H1 (cell line): ENCODE data around the gene ANKRD13C. TPM values are rescaled to one million over a fixed set of nuclear protein-coding genes. Genes with fewer than 3 reads are reported as not detected.

Source experiments
- CTCF ChIA-PET: fragments of 300-600 bp; sonication (Branson Sonifier 250); formaldehyde crosslinking; loops from one replicate; lab custom pipeline; 2021; ENCODE audit not compliant: partially characterized antibody; lab: Charles Lee
- POLR2A ChIA-PET: fragments of 300-600 bp; sonication (Branson Sonifier 250); formaldehyde crosslinking; loops from one replicate; lab custom pipeline; 2021; ENCODE audit warnings: inconsistent platforms; ENCODE audit not compliant: partially characterized antibody; lab: Charles Lee
- DNase-seq, 2 experiments: peaks; one replicate each; pipeline versions ENCODE4 v3.0.0 to v3.0.0-alpha.2; 2010 to 2022; ENCODE audit warnings: low spot score in 2 of 2, low read depth in 1 of 2, mixed read lengths in 1 of 2
- FAIRE-seq: peaks from 2 replicates; lab custom pipeline; 2011; peaks lifted over from hg19 to GRCh38; lab: Jason Lieb, UNC
- H2AFZ ChIP-seq: 2 replicates; pipeline ENCODE4 v1.8.1; 2012; ENCODE audit warnings: low read length, inconsistent platforms
- H2AK5ac ChIP-seq: 2 replicates; pipeline ENCODE4 v1.6.1; 2013; ENCODE audit warnings: low read depth, low read length
- H2BK120ac ChIP-seq: replicated peaks from 2 replicates; pipeline ENCODE3; 2013; ENCODE audit warnings: low read depth, low read length, inconsistent platforms
- H2BK12ac ChIP-seq: 2 replicates; pipeline ENCODE4 v1.6.1; 2013; ENCODE audit warnings: low read depth, low read length
- H2BK15ac ChIP-seq: 2 replicates; pipeline ENCODE4 v1.6.1; 2013; ENCODE audit warnings: low read length
- H2BK20ac ChIP-seq: 2 replicates; pipeline ENCODE4 v1.6.1; 2013; ENCODE audit warnings: low read length
- H2BK5ac ChIP-seq: 2 replicates; pipeline ENCODE4 v1.6.1; 2013; ENCODE audit warnings: low read depth, low read length
- H3K14ac ChIP-seq: 2 replicates; pipeline ENCODE4 v1.6.1; 2013; ENCODE audit warnings: inconsistent platforms; ENCODE audit not compliant: insufficient read length
- H3K18ac ChIP-seq: 2 replicates; pipeline ENCODE4 v1.6.1; 2013; ENCODE audit warnings: low read length; ENCODE audit errors: extremely low read depth
- H3K23ac ChIP-seq: 2 replicates; pipeline ENCODE4 v1.6.1; 2013; ENCODE audit warnings: inconsistent platforms; ENCODE audit not compliant: insufficient read length
- H3K23me2 ChIP-seq: 2 replicates; pipeline ENCODE4 v1.6.1; 2013; ENCODE audit warnings: low read depth, low read length
- H3K27ac ChIP-seq: 2 replicates; pipeline ENCODE4 v1.6.1; 2011; ENCODE audit warnings: low read depth, low read length, inconsistent platforms
- H3K27me3 ChIP-seq, 4 experiments: replicated peaks in 1 of 4; 1 replicate in 1 of 4; 2 replicates in 3 of 4; pipeline versions ENCODE4 v1.6.1 to v1.8.1; 2011 to 2013; ENCODE audit warnings: low read length in 3 of 4, mild to moderate bottlenecking in 3 of 4, inconsistent platforms in 2 of 4, mixed read lengths in 2 of 4, moderate library complexity in 1 of 4; ENCODE audit not compliant: control insufficient read depth in 3 of 4, insufficient read depth in 3 of 4; ENCODE audit errors: extremely low read depth in 1 of 4
- H3K36me3 ChIP-seq, 4 experiments: 2 replicates each; pipeline versions ENCODE4 v1.6.1 to v1.8.1; 2011 to 2013; ENCODE audit warnings: mild to moderate bottlenecking in 4 of 4, low read length in 3 of 4, moderate library complexity in 2 of 4, control low read depth in 1 of 4, inconsistent platforms in 1 of 4; ENCODE audit not compliant: insufficient read depth in 4 of 4, control insufficient read depth in 2 of 4
- H3K4ac ChIP-seq: replicated peaks from 2 replicates; pipeline ENCODE3; 2013; ENCODE audit warnings: low read length, low read depth, mixed read lengths, inconsistent platforms; ENCODE audit not compliant: insufficient read length
- H3K4me1 ChIP-seq, 4 experiments: replicated peaks in 1 of 4; 1 replicate in 1 of 4; 2 replicates in 3 of 4; pipeline versions ENCODE4 v1.6.1 to v1.8.1; 2011 to 2013; ENCODE audit warnings: low read length in 3 of 4, inconsistent platforms in 2 of 4, mixed read lengths in 1 of 4; ENCODE audit not compliant: insufficient read depth in 4 of 4, control insufficient read depth in 3 of 4
- H3K4me2 ChIP-seq, 2 experiments: 2 replicates each; pipeline versions ENCODE4 v1.6.1 to v1.8.1; 2011 to 2013; ENCODE audit warnings: low read depth in 2 of 2, low read length in 2 of 2, control low read depth in 1 of 2, inconsistent platforms in 1 of 2, mild to moderate bottlenecking in 1 of 2; ENCODE audit not compliant: insufficient read depth in 1 of 2
- H3K4me3 ChIP-seq, 4 experiments: fragments of 200-600, 300-600 bp in 1 of 4; sonication (generic), shearing (Covaris generic), sonication (Bioruptor Twin) in 1 of 4; 2 replicates each; pipeline versions ENCODE4 v1.5.1 to v1.8.1; 2011 to 2016; ENCODE audit warnings: low read length in 4 of 4, low read depth in 3 of 4, control low read depth in 2 of 4, inconsistent platforms in 2 of 4, mild to moderate bottlenecking in 2 of 4, mixed read lengths in 1 of 4, moderate library complexity in 1 of 4; ENCODE audit not compliant: insufficient read depth in 2 of 4; ENCODE audit errors: extremely low read depth in 1 of 4
- H3K56ac ChIP-seq: replicated peaks from 2 replicates; pipeline ENCODE3; 2013; ENCODE audit warnings: low read depth, mild to moderate bottlenecking, mixed read lengths, low read length, inconsistent platforms; ENCODE audit not compliant: insufficient read length
- H3K79me1 ChIP-seq: 2 replicates; pipeline ENCODE4 v1.6.1; 2013; ENCODE audit warnings: low read depth, low read length, control low read depth
- H3K79me2 ChIP-seq, 2 experiments: 2 replicates each; pipeline versions ENCODE4 v1.6.1 to v1.8.1; 2012 to 2013; ENCODE audit warnings: low read length in 2 of 2, mild to moderate bottlenecking in 2 of 2, inconsistent platforms in 1 of 2; ENCODE audit not compliant: insufficient read depth in 2 of 2, control insufficient read depth in 1 of 2
- H3K9ac ChIP-seq, 4 experiments: replicated peaks in 1 of 4; 1 replicate in 1 of 4; 2 replicates in 3 of 4; pipeline versions ENCODE4 v1.6.1 to v1.8.1; 2011 to 2013; ENCODE audit warnings: low read depth in 3 of 4, low read length in 3 of 4, control low read depth in 2 of 4, mild to moderate bottlenecking in 2 of 4, moderate library complexity in 2 of 4, inconsistent platforms in 1 of 4; ENCODE audit errors: extremely low read depth in 1 of 4
- H3K9me3 ChIP-seq, 2 experiments: 2 replicates each; pipeline versions ENCODE4 v1.6.1 to v1.8.1; 2012 to 2013; ENCODE audit warnings: mild to moderate bottlenecking in 2 of 2, moderate library complexity in 2 of 2, control low read depth in 1 of 2, inconsistent platforms in 1 of 2, low read depth in 1 of 2, low read length in 1 of 2, mixed read lengths in 1 of 2; ENCODE audit not compliant: insufficient read depth in 2 of 2
- H4K20me1 ChIP-seq, 2 experiments: replicated peaks in 1 of 2; 2 replicates each; pipeline versions ENCODE3 to v1.8.1; 2011 to 2013; ENCODE audit warnings: inconsistent platforms in 2 of 2, low read length in 2 of 2, mild to moderate bottlenecking in 1 of 2; ENCODE audit not compliant: insufficient read depth in 2 of 2, control insufficient read depth in 1 of 2
- H4K5ac ChIP-seq: 2 replicates; pipeline ENCODE4 v1.6.1; 2013; ENCODE audit warnings: low read length, low read depth, mixed read lengths, inconsistent platforms; ENCODE audit not compliant: insufficient read length
- H4K8ac ChIP-seq: 2 replicates; pipeline ENCODE4 v1.8.0; 2013; ENCODE audit warnings: mild to moderate bottlenecking, moderate library complexity, low read length, inconsistent platforms; ENCODE audit not compliant: insufficient read depth; ENCODE audit errors: extremely low read depth
- H4K91ac ChIP-seq: replicated peaks from 2 replicates; pipeline ENCODE3; 2013; ENCODE audit warnings: low read length, mixed read lengths, inconsistent platforms; ENCODE audit not compliant: insufficient read length
- ASH2L ChIP-seq: fragments of 200-600, 300-600 bp; sonication (generic); IDR thresholded peaks from one replicate; pipeline ENCODE4 v1.7.1; 2017; ENCODE audit warnings: low read length
- ATF2 ChIP-seq: IDR thresholded peaks from 2 replicates; pipeline ENCODE4 v1.6.1; 2012; ENCODE audit warnings: low read length, inconsistent platforms
- EP300 ChIP-seq, 2 experiments: IDR thresholded peaks; 1 replicate in 1 of 2; 2 replicates in 1 of 2; pipeline ENCODE4 v1.6.1; 2011 to 2012; ENCODE audit warnings: low read depth in 2 of 2, low read length in 2 of 2, mild to moderate bottlenecking in 2 of 2, borderline replicate concordance in 1 of 2, inconsistent platforms in 1 of 2, moderate library complexity in 1 of 2
- EZH2 ChIP-seq: fragments of 200-600 bp; sonication (generic); IDR thresholded peaks from 2 replicates; pipeline ENCODE4 v1.7.1; 2012; ENCODE audit warnings: low read depth, mild to moderate bottlenecking, moderate library complexity, low read length, inconsistent platforms; ENCODE audit not compliant: severe bottlenecking
- HDAC6 ChIP-seq: IDR thresholded peaks from one replicate; pipeline ENCODE4 v1.7.1; 2012; ENCODE audit warnings: low read depth, mild to moderate bottlenecking, inconsistent platforms, low read length, moderate library complexity
- JUN ChIP-seq: IDR thresholded peaks from 2 replicates; pipeline ENCODE4 v1.6.1; 2011; ENCODE audit warnings: low read depth, mild to moderate bottlenecking, improper control_type of control experiment, low read length
- POU5F1 ChIP-seq: IDR thresholded peaks from 2 replicates; pipeline ENCODE4 v1.6.1; 2011; ENCODE audit warnings: low read depth, mild to moderate bottlenecking, low read length, moderate library complexity
- SP4 ChIP-seq: IDR thresholded peaks from 2 replicates; pipeline ENCODE4 v1.6.1; 2012; ENCODE audit warnings: low read length, inconsistent platforms
- TCF12 ChIP-seq: IDR thresholded peaks from 2 replicates; pipeline ENCODE4 v1.6.1; 2011; ENCODE audit warnings: low read depth, mild to moderate bottlenecking, low read length
- polyA plus RNA-seq, 7 experiments: library from polyadenylated mRNA; depleted of rRNA in 3 of 7; stranded (reverse) in 5 of 7; unstranded in 2 of 7; fragments of >200 nt in 5 of 7; fragments of 200-250 nt in 2 of 7; gene quantifications; 1 replicate in 5 of 7; 2 replicates in 1 of 7; 4 replicates in 1 of 7; pipeline versions ENCODE4 v1.2.1 to v1.2.3, GENCODE V29; 2011 to 2013; ENCODE audit warnings: missing spikeins in 2 of 7, mixed read lengths in 2 of 7
- total RNA-seq: library from RNA; stranded (reverse); fragmentation: NEBNext Ultra II Directional; extraction: Animal tissue kit (Norgen Biotek cat#: 25700); gene quantifications from 2 replicates; pipeline ENCODE4 v1.2.1, GENCODE V29; 2021

The ANKRD13C gene
- total and polyA plus RNA-seq, 2 of the 8 experiments (the other 6 are each of a cell fraction or from before 2014, with no cell fraction given) = 4.8 to 21.7 TPM

- Histone ChIP-seq H4K20me1 (peaks cover 0 to under 1% of the 10 kb centered on the region in 2 experiments), H2BK120ac (no peak overlapping the region), H2BK12ac (no peak overlapping the region), H4K8ac (no peak overlapping the region), H2BK20ac (no peak overlapping the region), H3K4me2 (no peak overlapping the region), H3K23ac (no peak overlapping the region)
- TF ChIP-seq ASH2L (no peak), EP300 (IDR thresholded peaks at IDR 0.05; ENCODE audit: borderline replicate concordance in 1 of 2, low read depth in 2 of 2, low read length in 2 of 2) (no peak), JUN (no peak), ATF2 (no peak), HDAC6 (no peak), TCF12 (no peak), EZH2 (no peak), POU5F1 (no peak), SP4 (no peak)
- TF ChIP-seq, all 59 proteins: peak for 0
- CTCF ChIA-PET = interaction anchor here (0.7 kb wide), 1 partner anchor 12 kb away, joined by 3 read pairs; no protein-coding TSS in a partner anchor
- Histone ChIP-seq H3K27ac (no peak overlapping the region), H3K23me2 (no peaks in the 10 kb centered on the region), H3K4me3 (no peak overlapping the region), H3K36me3 (peaks cover 0 to 24% (median 4%) of the 10 kb centered on the region in 4 experiments; a peak in 5 of 8 replicates), H3K27me3 (no peaks in the 10 kb centered on the region), H4K5ac (no peak overlapping the region), H3K9ac (no peak overlapping the region), H3K4ac (no peak overlapping the region), H2BK5ac (no peak overlapping the region), H3K18ac (no peak overlapping the region), H2BK15ac (no peak overlapping the region), H2AK5ac (no peak overlapping the region), H3K56ac (no peak overlapping the region), H4K91ac (no peak overlapping the region), H3K4me1 (no peaks in the 10 kb centered on the region), H2AFZ (no peak overlapping the region), H3K79me1 (no peaks in the 10 kb centered on the region), H3K79me2 (no peaks in the 10 kb centered on the region), H3K14ac (no peak overlapping the region), H3K9me3 (no peaks in the 10 kb centered on the region)
- POLR2A ChIA-PET = no interaction called here
- no peak for FAIRE-seq
- DNase-seq = no peak
These were observed 66.4 kb downstream of the ANKRD13C start for GRCh38 chr1:70288166-70288565.
